ENCODE results near the gene TPRKB. TPM values are rescaled to one million over a fixed set of nuclear protein-coding genes. Genes with fewer than 3 reads are reported as not detected.

TPRKB gene
- total RNA-seq, 1 donor from 2014 or later: 33.3 TPM

DNA sequence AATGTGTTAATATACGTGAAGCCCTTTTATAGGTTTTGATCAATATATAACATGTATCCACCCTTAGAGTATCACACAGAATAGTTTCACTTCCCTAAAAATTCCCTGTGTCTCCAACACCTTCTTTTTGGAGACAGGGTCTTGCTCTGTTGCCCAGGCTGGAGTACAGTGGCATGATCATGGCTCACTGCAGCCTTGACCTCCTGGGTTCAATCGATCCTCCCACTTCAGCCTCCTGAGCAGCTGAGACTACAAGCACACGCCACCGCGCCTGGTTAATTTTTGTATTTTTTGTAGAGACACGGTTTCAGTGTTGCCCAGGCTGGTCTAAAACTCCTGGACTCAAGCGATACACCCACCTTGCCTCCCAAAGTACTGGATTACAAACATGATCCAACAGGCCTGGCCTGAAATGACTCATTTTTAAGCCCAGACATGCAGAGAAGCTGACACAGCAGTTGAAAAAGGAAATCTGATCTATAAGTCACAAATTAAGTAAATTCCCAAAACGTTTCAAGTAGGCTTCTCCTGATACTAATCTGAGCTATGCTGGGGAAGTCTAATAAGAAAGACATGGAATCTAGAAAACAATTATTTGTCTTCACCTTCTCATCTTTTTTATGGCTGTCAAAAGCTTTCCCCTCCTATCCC lies 39.8 kb upstream of the TPRKB start:
- no peaks in the 10 kb centered on the region for H3K9me3 Mint-ChIP-seq (ENCODE audit: unreplicated experiment)
- no peak overlapping the region for H3K27ac Mint-ChIP-seq (ENCODE audit: unreplicated experiment)
- no peak for DNase-seq (ENCODE audit: low spot score)
- H3K4me3 Mint-ChIP-seq (ENCODE audit: unreplicated experiment): no peak overlapping the region
- peaks cover 1% of the 10 kb centered on the region for H3K27me3 Mint-ChIP-seq (ENCODE audit: unreplicated experiment)
- H3K4me1 Mint-ChIP-seq (ENCODE audit: unreplicated experiment): peaks cover 4% of the 10 kb centered on the region
- TF ChIP-seq, protein P1, sequence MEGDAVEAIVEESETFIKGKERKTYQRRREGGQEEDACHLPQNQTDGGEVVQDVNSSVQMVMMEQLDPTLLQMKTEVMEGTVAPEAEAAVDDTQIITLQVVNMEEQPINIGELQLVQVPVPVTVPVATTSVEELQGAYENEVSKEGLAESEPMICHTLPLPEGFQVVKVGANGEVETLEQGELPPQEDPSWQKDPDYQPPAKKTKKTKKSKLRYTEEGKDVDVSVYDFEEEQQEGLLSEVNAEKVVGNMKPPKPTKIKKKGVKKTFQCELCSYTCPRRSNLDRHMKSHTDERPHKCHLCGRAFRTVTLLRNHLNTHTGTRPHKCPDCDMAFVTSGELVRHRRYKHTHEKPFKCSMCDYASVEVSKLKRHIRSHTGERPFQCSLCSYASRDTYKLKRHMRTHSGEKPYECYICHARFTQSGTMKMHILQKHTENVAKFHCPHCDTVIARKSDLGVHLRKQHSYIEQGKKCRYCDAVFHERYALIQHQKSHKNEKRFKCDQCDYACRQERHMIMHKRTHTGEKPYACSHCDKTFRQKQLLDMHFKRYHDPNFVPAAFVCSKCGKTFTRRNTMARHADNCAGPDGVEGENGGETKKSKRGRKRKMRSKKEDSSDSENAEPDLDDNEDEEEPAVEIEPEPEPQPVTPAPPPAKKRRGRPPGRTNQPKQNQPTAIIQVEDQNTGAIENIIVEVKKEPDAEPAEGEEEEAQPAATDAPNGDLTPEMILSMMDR (IDR thresholded peaks at IDR 0.05; ENCODE audit: unreplicated experiment): no peak
- H3K36me3 Mint-ChIP-seq (ENCODE audit: low read depth, unreplicated experiment): peaks cover 23% of the 10 kb centered on the region

DNA sequence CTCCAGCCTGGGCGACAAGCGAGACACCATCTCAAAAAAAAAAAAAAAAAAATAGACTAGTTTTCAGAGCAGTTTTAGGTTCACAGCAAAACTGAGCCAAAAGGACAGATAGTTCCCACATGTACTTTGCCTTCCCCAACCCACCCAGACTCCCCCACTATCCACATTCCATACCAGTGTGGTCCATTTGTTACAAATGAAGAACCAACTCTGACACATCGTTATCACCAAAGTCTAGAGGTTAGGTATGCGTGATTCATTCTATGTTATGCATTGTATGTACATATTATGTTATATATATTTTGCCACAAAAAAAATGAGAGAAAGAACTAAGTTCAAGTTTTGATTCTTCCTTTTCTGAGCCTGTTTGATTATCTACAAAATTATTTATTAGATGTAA lies 39.2 kb upstream of the TPRKB start:
- Mint-ChIP-seq H3K9me3 (ENCODE audit: unreplicated experiment) (no peaks in the 10 kb centered on the region), H3K4me3 (ENCODE audit: unreplicated experiment) (no peak overlapping the region), H3K27ac (ENCODE audit: unreplicated experiment) (no peak overlapping the region), H3K4me1 (ENCODE audit: unreplicated experiment) (peaks cover 4% of the 10 kb centered on the region), H3K27me3 (ENCODE audit: unreplicated experiment) (peaks cover 1% of the 10 kb centered on the region), H3K36me3 (ENCODE audit: low read depth, unreplicated experiment) (peaks cover 25% of the 10 kb centered on the region)
- TF ChIP-seq, protein P1 (IDR thresholded peaks at IDR 0.05; ENCODE audit: unreplicated experiment): no peak
- no peak for DNase-seq (ENCODE audit: low spot score)

DNA sequence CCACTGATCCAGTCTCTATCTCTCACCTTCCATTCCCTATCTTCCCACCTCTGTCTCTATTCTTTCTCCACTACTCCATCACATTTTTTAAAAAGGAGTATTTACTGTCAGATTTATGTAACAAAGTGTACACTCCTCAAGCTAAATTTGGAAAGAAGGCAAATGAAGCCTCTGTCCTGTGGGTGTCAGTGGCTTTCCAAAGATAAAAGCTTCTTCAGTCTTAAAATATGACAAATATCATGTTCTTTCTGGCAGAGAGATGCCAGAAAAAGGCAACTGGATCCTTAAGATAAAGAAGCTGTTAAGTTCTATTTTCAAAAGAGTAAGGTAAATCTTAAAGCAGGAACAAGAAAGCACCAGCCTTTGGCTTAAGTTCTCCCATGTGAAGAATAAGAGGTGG lies 35.7 kb upstream of the TPRKB start:
- Mint-ChIP-seq H3K9me3 (ENCODE audit: unreplicated experiment) (no peaks in the 10 kb centered on the region), H3K4me1 (ENCODE audit: unreplicated experiment) (no peaks in the 10 kb centered on the region), H3K27me3 (ENCODE audit: unreplicated experiment) (peaks cover 1% of the 10 kb centered on the region), H3K4me3 (ENCODE audit: unreplicated experiment) (no peak overlapping the region), H3K27ac (ENCODE audit: unreplicated experiment) (no peak overlapping the region), H3K36me3 (ENCODE audit: low read depth, unreplicated experiment) (peaks cover 42% of the 10 kb centered on the region)
- DNase-seq (ENCODE audit: low spot score): no peak
- TF ChIP-seq, protein P1 (IDR thresholded peaks at IDR 0.05; ENCODE audit: unreplicated experiment): no peak

DNA sequence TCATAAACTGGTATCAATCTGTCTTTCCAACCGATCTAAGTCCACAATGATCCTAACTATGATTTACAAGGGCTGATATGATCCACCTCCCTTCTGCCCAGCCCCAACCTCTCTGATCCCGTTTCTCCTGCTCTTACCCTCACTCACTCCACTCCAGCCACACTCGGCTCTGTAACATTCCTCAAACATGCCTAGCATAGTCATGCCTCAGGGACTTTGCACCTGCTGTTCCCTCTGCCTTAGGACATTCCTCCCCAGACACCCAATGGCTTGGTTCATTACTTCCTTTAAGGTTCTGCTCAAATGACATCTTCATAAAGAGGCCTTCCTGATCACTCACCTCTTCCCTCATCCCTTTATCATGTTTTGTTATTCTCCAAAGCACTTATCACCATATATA lies 33.6 kb upstream of the TPRKB start:
- Mint-ChIP-seq H3K9me3 (ENCODE audit: unreplicated experiment) (no peaks in the 10 kb centered on the region), H3K27me3 (ENCODE audit: unreplicated experiment) (peaks cover under 1% of the 10 kb centered on the region), H3K4me3 (ENCODE audit: unreplicated experiment) (no peak overlapping the region), H3K4me1 (ENCODE audit: unreplicated experiment) (no peaks in the 10 kb centered on the region), H3K27ac (ENCODE audit: unreplicated experiment) (no peak overlapping the region), H3K36me3 (ENCODE audit: low read depth, unreplicated experiment) (peaks cover 47% of the 10 kb centered on the region)
- TF ChIP-seq, protein P1 (IDR thresholded peaks at IDR 0.05; ENCODE audit: unreplicated experiment): no peak
- DNase-seq (ENCODE audit: low spot score): no peak

DNA sequence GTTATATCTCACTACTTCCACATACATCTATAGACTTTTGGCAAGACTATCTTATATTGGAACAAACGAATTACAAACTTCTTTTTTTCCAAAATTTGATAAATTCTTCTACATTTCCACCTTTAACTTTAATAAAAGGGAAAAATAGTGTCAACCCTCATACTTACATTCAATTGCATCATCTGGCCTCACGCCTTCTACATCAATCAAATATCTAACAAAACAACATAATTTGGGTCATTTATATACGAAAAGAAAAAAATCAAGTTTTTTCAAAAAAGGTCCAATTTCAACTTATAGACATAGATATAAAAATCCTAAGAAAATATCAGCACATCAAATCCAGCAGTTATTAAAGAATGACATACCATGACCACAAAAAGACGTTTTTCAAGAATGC lies 29.8 kb upstream of the TPRKB start:
- Mint-ChIP-seq H3K36me3 (ENCODE audit: low read depth, unreplicated experiment) (peaks cover 39% of the 10 kb centered on the region), H3K4me3 (ENCODE audit: unreplicated experiment) (no peak overlapping the region), H3K4me1 (ENCODE audit: unreplicated experiment) (no peaks in the 10 kb centered on the region)

More for the DNA sequence above, 29.8 kb upstream of the TPRKB start:
- H3K27ac Mint-ChIP-seq (ENCODE audit: unreplicated experiment): no peak overlapping the region
- H3K27me3 Mint-ChIP-seq (ENCODE audit: unreplicated experiment): no peaks in the 10 kb centered on the region
- H3K9me3 Mint-ChIP-seq (ENCODE audit: unreplicated experiment): no peaks in the 10 kb centered on the region
- DNase-seq (ENCODE audit: low spot score): no peak
- TF ChIP-seq, protein P1 (IDR thresholded peaks at IDR 0.05; ENCODE audit: unreplicated experiment): no peak
